GM20000 (cell line): ENCODE results near the gene ZIC1.
A peak's percentile ranks its signal among the peaks of the same experiment; 100 is the strongest.

Experiments
- DNase-seq: peaks from one replicate; pipeline ENCODE4 v3.0.0; 2012; ENCODE audit warnings: low spot score
- CTCF ChIP-seq: IDR thresholded peaks from 2 replicates; pipeline ENCODE4 v1.5.1; 2012; ENCODE audit warnings: mild to moderate bottlenecking, control low read depth; ENCODE audit errors: extremely low read depth, missing control alignments

The ZIC1 gene

DNA sequence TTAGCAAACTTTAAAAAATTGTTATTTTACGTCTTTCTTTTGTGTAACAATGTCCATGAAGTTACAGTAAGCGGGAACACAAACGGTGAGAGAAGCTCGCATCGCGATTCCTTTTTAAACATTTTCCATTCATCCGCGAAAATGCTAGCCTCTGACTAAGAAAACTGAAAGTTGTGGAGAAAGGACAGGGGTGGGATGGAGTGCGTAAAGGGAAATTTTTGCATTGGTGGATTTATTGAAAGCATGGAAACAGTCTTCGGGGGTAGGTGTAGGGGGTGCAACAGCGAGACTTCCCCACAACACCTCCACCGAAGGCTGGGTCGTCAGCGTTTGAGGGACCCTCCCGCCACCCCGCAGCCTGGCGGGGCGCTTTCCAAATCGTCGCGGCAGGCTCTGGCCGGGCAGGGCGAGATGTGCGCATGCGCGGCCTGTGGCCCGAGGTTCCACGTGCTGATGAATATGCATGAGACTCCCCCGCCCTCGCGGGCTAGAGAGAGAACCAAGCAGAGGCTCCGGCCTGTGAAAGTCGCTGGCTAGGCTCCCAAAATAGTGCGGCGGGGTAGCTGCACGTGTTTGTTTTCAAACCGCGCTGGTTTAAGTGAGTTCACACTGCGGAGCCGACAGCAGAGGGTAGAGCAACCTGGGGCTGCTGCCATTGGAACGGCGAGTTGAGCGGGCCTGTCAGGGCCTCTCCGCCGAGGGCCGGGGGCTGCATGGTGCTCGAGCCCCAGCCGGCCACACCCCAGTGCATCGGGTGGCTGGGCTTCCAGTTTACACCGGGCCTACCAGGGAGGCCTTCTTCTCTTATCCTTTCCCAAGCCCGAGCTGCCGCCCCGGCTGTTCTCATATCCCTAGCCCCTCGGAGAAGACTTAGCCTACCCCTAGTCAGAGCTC is 9.9 kb downstream of the ZIC1 start:
- peak; percentile 19 for DNase-seq

DNA sequence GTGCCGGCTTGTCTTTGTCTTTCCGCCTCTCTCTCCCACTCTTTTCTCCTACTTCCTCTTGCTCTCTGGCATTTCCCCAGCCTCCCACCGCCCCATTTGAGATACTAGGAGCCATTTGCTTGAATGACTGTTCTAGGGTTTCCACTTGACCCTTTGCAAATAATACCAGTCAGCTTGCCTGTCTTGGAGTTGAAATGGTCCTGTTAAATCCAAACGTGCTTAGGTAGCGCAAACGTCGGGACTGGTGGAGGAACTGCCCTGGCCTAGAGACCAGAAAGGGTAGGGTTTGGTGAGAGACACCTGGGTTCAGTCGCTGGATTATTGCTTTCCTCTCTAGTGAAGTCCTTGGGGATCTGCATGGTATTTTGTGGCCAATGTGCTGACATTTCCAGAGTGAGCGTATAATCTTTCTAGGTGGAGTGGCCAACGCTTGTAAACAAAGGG is 10.6 kb downstream of the ZIC1 start:
- DNase-seq: peak; percentile 8
- TF ChIP-seq CTCF: no peak

More for the DNA sequence above, 9.9 kb downstream of the ZIC1 start:
- TF ChIP-seq CTCF: no peak

GRCh38 chr3:147420353-147421183 is 11.4 kb downstream of the ZIC1 start:
- DNase-seq: peak; percentile 9
- TF ChIP-seq CTCF: no peak

DNA sequence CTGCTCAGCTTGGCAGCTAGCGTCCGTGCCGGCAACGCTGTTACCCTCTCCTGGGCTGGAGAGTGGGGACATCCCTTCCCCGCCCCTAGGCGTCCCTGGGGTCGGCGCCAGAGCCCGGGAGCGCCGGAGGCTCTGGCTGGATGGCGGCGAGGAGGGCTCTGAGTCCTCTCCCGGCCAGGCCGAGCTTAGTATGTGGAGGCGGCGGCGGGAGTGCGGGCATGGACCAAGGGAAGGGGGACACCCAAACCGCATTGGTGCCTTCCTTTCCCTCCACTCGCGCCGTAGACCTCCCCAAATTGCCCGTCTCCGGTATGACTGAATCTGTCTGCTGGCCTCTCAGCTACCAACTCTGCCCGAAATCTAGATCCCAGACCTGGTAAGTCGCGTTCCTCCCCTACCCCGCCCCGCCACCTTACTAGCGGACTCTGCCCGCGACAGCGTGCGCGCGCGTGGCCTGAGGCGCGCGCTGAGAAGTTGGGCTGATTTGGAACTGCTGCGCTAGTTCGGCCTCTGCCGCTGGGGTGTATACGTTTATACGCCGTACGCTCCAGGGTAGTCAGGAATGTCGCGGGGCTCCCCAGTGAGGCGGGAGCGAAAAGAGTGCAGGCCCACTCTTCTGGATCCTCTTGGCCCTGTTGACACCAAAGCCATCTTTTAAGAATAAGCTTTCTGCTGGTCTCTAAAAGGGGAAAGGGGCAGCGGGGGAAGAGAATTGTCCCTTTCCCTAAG is 12.2 kb downstream of the ZIC1 start:
- no peak for TF ChIP-seq CTCF

DNA sequence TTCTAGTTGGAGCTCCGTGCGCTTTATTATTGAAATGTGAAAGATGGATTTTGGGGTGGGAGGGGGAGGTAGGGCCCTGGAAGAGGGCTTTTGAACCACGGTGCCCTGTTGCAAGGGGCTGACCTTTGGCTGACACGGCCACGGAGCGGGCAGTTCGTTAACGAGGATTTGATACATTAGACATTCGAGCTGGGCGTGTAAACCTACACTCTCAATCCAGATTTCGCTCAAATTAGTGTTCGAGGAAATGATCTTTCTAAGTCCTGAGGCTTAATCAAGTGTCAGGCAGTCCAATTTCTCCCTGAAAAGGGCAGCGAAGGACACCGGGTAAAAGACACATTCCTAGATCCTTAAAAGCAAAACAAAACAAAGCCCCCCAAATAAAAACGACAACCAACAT is 13.0 kb downstream of the ZIC1 start:
- no peak for TF ChIP-seq CTCF
- DNase-seq: peak; percentile 12

More for the DNA sequence above, 12.2 kb downstream of the ZIC1 start:
- peak; percentile 7 for DNase-seq

DNA sequence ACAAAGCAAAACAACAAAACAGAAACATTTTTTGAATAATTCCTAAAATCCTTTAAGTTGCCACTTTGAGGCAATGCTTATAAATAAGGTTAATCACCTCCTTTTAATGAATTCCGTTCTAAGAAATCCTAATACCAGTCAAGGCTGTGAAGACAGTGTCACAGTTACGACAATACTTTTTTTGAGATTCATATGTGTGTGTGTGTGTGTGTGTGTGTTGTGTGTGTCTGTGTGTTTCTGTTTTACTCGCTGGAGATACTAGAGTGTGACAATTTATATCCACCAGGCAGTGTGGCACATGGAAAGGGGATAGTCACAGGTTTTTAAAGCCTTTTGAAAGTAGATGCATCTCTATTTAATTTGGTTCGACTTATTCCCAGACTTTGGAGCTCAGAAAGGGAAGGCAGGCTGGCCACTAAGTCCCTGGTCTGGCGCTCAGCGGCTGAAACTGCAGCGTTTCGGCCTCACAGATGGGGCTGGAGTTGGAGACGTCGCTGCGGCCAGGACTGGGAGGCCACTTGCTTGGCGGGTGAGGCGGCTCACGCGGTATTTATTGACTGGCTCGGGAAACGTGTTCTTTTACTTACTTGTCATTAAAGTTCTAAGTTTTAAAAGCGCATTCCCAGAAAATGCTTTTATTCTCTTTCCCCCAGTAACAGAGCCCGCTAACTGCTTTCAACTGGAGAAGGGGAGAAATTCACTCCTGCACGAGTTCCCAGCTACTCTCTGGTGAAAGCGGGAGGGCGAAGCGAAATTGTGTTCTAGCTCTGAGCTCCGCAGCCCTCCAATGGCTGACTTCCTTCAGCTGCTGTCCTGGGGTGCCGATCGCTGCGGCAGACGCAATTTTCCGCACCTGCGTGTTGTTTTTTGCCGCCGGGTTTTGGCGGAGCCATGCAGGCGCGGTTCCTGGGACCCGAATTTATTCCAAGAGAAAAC is 13.7 kb downstream of the ZIC1 start:
- DNase-seq: peak; percentile 8
- TF ChIP-seq CTCF: no peak
